NCI-H774 (cell line): Measurements from ENCODE around the gene TFR2.
A peak's percentile ranks its signal among the peaks of the same experiment; 100 is the strongest.

ENCODE experiments used
- DNase-seq: peaks from one replicate; lab custom pipeline; 2025; lab: John Stamatoyannopoulos, UW

Gene TFR2

DNA sequence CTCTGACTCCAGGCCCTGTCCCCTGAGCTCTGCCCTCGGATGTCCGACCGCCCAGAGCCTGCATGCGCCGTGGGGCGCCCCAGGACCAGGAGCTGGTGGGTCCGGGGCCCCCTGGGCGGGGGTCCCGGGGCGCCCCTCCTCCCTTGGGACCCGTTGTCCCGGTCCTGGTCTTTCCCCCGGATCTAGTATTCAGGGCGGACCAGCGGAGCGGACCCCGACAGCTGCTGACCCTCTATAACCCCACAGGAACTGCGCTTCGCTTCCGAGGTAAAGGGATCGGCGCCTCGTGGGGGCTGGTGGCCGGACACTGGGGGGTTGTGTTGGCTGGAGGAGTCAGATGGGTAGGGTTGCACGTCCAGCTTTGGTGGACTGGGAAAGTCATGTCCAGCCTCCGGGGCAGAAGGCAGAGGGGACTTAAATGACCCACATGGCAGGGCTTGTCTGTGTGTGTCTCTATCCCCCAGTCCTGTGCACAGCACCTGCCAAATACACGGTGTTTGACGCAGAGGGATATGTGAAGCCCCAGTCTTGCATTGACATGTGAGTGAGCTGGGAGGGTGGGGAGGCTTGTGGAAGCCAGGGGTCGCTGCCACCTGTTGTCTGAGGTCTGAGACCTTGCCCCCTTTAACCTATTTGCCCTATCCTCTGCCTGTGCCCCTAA, 28.5 kb downstream of the TFR2 start:
- DNase-seq = no peak

DNA sequence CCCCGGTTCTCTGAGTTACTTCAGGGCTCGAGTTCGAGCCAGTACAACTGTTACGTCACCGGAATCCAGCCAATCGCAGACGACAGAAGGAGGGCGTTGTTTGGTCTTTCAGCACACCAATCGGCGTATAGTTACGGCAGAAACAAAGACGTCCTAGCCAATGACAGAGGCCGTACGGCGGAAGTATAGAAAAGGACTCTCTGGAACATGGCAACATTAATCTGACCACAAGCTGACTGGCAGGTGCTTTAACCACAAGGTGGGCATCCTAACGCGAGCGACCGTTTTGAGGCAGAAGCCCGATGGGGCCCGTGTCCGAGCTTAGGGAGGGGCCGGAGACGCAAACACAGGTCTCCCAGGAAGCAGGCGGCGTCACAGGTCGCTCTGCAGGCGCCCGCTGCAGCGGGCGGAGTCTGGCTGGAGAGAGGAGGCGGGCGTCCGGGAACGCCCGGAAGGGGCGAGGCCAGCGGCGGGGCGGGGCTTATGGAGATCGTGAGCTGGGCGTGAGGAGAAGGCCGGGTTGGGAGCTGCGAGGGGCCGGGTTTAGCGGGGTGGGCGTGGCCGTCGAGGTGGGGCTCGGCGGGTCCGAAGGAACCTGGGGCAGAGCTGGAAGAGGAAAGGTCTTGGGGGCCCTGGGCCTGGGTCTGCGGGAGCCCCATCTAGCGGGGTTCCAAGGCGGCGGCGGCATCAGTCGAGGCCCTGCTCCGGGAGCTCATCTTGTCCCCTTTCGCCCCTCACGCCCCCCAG, 29.2 kb downstream of the TFR2 start, which contains the start of gene MOSPD3:
Gene MOSPD3, plus strand, starts transcription at position 558 of the 747 bp plus-strand sequence. CDS start 252 bp downstream, outside the sequence.
- DNase-seq = peak; percentile 99

DNA sequence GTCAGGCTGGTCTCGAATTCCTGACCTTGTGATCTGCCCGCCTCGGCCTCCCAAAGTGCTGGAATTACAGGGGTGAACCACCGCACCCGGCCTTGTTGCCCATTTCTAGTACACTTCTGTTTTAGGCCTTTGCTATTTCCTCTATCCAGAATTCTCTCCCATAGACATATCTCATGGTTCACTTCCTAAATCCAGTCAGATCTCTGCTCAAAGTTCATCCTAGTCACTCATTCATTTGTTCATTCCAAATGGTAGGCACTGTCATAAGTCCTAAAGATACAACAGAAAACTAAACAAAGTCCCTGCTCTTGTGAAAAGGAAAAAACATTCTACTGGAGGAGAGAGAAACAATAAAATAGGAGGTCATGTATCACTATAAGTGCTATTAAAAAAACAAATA, 31.4 kb downstream of the TFR2 start:
- no peak for DNase-seq

DNA sequence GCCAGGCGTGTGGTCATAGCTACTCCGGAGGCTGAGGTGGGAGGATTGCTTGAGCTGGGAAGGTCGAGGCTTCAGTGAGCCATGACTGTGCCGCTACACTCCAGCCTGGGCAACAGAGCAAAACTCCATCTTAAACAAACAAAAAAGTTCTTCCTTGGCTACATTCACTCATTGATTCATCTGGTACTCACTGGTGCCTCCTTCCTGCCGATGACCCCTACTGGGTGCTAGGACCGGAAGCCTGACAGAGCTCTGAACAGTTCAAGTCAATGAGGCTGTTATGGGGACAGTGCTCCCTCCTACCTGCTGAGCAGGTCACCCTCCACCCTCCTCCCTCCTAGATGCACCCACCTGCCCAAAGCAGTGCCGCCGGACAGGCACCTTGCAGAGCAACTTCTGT, 34.2 kb downstream of the TFR2 start:
- no peak for DNase-seq

DNA sequence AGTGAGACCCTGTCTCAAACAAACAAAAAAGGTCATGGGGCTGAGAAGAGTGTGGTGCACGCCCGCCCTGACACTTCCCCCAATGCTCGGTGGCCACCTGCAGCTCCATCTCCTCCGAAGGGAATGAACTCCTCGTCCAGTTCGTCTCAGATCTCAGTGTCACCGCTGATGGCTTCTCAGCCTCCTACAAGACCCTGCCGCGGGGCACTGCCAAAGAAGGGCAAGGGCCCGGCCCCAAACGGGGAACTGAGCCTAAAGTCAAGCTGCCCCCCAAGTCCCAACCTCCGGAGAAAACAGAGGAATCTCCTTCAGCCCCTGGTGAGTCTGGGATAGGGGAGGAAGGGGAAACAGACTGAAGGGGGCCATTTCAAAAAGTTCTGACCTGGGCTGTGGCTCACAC, 35.0 kb downstream of the TFR2 start:
- no peak for DNase-seq

DNA sequence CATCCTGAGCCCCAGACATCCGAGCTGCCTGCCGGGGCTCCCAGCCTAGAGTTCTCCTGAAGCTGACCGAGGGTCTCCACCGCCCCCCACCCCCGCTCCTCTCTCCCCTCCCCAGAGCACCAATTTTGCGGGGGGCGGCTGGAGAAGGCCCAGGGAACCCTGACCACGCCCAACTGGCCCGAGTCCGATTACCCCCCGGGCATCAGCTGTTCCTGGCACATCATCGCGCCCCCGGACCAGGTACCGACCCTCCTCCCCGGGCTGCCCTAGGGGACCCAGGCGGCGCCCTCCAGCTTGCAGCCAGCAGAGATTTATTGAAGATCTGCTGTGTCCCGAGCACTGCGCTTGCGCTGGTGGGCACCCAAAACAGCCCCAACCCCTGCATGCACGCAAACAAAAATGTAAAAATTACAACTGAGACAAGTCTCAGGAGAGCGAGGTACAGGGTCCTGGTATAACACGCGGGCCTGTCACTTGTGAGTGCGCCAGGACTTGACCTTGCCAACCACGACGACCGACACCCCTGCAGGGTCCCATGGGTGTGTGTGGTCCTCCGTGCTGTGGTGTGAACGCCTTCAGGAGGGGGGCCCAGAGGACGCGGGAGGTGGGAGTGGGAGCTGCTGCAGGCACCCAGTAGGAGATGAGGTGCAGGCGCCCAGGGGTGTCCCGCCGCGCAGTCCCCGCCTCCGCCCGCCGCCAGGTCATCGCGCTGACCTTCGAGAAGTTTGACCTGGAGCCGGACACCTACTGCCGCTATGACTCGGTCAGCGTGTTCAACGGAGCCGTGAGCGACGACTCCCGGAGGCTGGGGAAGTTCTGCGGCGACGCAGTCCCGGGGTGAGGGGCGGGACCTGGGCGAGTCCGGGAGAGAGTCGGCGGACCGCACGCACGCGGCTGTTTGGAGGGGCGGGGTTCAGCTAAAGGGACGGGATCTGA, 36.1 kb downstream of the TFR2 start:
- no peak for DNase-seq

DNA sequence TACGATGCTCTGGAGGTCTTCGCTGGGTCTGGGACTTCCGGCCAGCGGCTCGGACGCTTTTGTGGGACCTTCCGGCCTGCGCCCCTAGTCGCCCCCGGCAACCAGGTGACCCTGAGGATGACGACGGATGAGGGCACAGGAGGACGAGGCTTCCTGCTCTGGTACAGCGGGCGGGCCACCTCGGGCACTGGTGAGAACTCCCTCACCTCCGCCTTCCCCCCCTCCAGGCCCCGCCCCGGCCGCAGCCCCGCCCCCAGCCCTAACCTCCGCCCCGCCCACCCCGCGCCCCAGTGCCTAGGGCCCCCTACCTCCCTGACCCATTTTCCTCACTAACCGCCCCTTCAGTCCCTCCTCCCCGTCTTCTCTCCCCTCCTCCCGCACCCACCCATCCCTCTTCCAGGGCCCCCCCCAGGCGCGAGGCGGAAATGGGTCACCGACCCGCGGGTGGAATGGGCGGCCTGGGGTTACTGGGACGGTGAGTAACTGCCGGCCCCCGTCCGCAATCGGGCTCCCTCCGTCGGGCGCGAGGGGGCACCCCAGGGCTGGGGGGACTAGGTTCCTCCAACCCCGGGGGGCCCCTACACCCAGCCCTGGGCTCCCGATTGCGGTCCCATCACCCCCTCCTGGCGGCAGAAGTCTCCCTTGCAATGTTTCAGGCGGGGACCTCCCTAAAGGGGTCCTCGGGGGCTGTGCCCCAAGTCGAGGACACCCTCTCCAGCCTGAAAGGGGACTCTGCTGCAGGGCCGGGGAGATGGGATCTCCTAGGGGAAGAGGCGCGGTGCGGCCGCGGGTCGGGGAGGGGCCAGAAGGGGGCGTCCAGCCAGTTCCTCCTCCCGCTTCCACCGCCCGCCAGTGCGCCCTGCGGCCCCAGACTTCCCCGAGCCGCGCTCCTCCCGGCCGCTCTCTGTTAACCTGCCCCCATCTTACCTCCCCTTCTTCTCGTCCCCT, 37.0 kb downstream of the TFR2 start:
- peak; percentile 38 for DNase-seq

DNA sequence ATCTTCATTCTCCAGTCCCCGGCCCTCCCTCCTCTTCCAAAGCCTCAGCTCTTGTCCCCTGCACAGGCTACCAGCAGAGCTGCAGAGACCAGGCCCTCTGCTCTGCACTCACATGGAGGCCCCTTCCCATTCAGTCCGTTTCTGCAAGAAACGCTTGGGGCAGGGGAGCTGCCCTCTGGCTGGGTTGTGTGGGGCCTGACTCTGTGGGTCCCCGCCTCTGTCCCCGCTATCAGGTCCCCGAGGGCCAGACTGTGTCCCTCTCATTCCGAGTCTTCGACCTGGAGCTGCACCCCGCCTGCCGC, 37.7 kb downstream of the TFR2 start:
- no peak for DNase-seq

DNA sequence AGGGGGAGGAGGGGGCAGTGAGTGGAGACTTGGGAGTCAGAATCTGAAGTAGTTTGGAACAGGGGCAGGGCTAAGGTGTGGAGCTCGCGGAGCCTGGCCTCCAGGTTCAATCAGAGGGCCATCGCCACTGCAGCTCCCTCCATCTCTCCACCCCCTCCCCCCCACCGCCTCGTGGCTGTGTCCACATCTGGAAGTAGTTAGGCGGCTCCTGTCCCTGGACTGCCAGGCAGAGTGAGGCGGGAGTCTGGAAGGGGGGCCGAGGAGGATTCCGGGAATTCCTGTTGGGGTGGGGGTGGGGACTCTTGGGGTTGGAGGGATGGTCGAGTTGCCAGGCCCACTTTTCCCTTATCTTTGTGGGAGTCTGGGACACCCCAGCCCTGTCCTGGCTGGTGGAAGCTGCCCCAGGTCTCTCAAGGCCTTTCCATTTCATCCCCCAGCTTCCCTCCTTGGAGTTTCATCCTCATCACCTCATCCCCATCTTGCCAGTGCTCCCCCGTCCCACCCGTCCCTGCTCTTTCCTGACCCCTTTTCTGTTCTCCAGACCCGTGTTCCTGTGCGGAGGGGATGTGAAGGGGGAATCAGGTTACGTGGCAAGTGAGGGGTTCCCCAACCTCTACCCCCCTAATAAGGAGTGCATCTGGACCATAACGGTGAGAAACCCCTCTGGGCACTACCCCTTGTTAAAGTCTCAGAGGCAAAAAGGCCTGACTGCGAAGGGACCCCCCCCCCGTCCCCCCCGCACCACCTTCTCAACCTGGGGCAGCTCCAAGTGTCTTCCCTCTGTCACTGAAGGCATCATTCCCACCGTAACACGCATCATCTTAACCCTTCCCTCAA, 38.2 kb downstream of the TFR2 start:
- no peak for DNase-seq

DNA sequence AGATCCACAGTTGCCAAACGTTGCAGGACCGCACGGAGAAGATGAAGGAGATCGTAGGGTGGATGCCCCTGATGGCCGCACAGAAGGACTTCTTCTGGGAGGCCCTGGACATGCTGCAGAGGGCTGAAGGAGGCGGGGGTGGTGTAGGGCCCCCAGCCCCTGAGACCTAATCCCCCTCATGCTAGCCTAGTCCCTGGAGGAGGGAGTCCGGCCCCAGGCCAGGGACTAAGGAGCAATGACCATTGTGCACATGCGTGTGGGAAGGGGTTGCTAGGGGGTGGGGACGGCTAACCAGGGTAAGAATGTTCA, 40.7 kb downstream of the TFR2 start:
- no peak for DNase-seq

DNA sequence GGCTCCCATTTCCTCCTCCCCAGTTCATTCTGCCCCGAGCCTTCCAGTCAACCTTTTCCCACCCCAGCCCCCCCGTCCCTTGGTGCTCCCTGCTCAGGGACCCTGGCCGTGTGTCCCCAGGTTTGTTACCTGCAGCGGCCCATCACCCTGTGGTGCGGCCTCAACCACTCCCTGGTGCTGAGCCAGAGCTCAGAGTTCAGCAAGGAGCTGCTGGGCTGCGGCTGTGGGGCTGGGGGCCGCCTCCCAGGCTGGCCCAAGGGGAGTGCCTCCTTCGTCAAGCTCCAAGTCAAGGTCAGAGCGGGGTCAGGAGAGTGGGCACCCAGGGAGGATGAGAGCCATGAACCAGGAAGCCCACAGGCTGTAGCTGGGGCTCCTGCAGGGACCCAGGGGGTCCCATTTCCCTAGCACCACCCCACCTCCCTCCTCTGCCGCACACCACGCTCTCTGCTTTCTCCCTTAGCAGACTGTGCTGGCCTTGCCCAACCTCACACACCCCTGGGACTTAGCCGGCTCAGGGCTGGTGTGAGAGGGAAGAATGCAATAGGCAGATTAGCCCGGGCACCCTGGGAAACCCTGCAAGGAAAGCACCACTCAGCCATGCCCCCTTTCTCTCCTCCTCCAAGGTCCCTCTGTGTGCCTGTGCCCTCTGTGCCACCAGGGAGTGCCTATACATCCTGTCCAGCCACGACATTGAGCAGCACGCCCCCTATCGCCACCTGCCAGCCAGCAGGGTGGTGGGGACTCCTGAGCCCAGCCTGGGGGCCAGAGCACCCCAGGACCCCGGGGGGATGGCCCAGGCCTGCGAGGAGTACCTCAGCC, 41.2 kb downstream of the TFR2 start:
- no peak for DNase-seq

DNA sequence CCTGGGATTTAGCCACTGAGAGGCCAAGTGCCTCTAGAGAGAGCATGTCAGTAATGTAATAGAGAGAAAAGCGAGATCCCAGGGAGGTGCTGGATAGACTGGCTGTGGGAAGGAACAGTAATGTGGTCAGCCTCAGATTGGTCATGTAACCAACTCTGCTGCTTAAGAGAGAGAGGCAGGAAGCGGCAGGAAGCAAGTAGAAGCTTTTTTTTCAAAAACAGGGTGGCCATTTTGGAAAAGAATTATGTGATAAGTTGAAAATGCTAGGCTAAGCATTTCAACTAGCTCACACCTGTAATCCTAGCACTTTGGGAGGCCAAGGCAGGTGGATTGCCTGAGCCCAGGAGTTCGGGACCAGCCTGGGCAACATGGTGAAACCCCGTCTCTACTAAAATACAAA, 42.9 kb downstream of the TFR2 start:
- no peak for DNase-seq

DNA sequence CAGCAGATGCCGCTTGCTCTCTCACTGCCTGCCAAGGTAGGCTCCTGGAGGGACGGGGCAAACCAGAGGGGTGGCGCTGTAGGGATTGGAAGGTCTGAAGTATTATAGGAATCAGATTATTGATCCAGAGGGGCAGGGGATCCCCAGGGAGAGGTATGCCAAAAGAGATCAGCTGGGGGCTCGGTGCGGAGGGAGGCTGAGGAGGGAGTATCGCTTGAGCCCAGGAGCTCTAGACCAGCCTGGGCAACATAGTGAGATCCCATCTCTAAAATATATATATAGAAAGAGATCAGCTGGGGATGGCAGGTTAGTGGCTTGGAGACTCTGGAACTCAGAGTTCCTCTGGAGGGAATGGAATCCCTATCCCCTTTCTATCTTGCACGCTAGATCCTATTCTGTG, 46.2 kb downstream of the TFR2 start:
- DNase-seq = no peak

DNA sequence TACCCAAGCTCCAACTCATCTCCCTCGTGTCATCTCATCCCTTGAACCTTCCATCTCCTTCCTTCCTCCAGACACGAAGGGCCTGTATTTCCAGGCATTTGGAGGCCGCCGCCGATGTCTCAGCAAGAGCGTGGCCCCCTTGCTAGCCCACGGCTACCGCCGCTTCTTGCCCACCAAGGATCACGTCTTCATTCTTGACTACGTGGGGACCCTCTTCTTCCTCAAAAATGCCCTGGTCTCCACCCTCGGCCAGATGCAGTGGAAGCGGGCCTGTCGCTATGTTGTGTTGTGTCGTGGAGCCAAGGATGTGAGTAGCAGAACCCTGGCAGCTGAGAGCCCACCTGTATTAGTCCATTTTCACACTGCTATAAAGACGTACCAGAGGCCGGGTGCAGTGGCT, 49.8 kb downstream of the TFR2 start:
- DNase-seq = no peak

DNA sequence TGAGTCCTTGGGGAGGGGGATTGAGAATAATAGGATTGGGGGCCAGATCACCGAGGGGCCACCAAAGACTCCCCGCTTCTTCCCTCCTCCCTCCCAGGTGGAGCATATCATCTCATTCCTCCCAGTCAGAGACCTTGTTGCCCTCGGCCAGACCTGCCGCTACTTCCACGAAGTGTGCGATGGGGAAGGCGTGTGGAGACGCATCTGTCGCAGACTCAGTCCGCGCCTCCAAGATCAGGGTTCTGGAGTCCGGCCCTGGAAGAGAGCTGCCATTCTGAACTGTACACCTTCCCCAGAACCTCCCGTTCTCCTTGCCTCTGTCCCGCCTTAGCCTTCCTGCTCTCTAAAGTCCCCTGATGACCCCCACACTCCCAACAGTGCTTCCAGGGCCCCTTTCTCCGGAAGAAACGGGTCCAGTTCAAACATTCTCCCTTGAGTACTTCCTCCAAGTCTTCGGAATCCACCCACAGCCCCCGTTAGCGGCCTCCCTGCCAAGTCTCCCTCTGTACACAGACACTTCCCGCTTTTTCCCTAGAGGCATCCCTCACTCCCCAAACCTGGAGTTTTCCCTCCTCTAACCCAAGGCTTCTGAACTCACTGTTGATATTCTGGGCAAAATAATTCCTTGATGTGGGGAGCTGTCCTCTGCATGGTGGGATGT, 51.1 kb downstream of the TFR2 start:
- DNase-seq = no peak

DNA sequence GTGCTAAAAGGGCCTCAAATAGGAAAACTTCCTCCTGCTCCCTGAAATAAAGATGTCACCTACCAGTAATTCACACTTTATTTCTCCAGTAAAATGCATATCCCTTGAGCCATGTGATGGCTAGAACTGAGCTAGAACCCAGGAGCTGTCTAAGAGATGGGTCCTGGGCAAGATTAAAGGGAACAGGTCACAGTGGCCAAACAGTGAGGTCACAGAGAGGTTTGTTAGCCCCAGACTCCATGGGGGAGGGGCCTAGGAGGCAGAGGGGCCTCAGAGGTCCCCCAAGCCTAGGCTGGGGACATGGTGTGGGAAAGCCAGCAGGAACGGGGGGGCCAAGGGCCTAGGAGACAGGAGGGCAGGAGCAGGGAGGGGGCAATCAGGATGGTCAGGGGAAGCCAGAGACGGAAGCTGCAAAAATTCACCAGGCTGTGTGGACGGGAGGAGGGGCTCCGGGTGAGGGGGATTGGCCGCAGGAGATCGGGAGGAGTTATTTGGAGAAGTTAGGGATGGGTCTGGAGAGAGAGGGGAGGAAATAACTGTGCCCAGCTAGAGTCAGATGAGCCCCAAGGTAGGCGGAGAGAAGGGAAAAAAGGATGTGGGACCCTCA, 51.9 kb downstream of the TFR2 start:
- no peak for DNase-seq

DNA sequence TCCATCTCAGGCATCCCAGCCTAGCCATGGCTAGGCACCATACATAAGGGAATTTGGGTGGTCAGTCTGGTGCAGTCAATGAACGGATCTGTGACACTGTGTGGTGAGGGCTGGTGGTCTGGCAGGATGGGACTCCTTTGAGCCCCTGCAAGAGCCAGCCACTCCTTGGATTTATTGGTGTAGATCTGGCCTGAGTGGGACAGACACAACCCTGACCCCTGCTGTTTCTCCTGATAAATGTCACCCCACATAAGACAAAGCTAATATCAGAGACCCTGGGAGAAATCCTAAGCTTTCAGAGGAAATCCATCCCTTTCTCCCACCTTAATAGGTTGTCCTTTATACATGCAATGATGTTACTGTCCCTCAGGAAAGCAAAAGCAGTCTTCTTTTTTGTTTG, 52.9 kb downstream of the TFR2 start:
- no peak for DNase-seq

DNA sequence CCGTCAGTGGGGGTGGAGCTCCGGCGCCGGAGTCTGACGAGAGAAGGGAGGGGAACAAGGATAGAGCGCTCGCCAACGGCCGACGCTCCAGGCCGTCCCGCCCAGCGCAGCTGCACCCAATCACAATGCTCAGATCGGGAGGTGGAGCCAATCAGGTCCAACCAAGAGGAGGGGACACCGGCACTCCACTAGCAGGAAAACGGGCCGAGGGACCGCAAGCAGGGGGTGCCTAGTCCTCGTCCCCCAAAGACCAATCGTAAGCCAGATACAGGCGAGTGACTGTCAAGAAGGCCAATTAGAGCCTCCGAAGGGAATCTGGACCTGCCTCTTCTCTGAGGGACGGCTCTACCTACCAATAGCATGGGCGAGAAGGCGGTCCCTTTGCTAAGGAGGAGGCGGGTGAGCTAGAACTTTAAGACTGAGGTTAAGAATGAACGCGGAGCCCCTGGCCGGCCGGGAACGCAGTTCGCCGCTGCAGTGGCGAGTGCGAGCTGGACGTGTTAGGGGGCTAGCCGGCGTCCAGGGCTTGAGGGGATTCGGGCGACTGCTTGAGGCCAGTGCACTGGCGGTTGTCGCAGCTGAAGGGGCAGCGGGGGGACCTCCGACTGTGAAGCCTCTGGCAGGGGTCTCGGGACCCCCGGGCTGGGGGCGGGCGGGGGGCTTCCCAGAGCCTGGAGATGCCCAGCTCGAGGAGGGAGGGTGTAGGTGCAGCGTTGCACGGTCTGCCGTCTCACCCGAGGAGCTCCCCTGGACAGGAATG, 54.9 kb downstream of the TFR2 start, which contains the start of gene FBXO24:
Gene FBXO24, plus strand, starts transcription at position 63 of the 760 bp plus-strand sequence. Its CDS starts 298 bp downstream, at position 361.
- DNase-seq = peak; percentile 99
